HG03196 (cell line): ENCODE results near the gene CFC1B.
"Not testable (repeated sequence)": the region's sequence is repeated elsewhere in the genome, so short reads cannot be mapped to it uniquely, and the experiment has no call there.

Experiments used
- ATAC-seq: cut with Tn5 transposase; IDR thresholded peaks from one replicate; pipeline ENCODE4 v1.9.1; 2021; ENCODE audit not compliant: unreplicated experiment

CFC1B gene

GRCh38 chr2:130520992-130521391, at the start of gene CFC1B:
Gene CFC1B (plus strand): TSS chr2:130521222. CDS start chr2:130521485, 263 bp downstream.
- not testable (repeated sequence) for ATAC-seq

GRCh38 chr2:130491073-130491472, 29.9 kb upstream of the CFC1B start:
- not testable (repeated sequence) for ATAC-seq

- ATAC-seq, result not testable (repeated sequence)
These were observed 11.8 kb upstream of the CFC1B start, which contains the start of gene POTEI for GRCh38 chr2:130509228-130509627. Gene POTEI (minus strand): TSS chr2:130509328. CDS start chr2:130509235, 93 bp downstream.

- not testable (repeated sequence) for ATAC-seq
These were observed 9.9 kb upstream of the CFC1B start for GRCh38 chr2:130510807-130511746.

- not testable (repeated sequence) for ATAC-seq
These were observed 9.1 kb upstream of the CFC1B start for GRCh38 chr2:130511747-130512451.

GRCh38 chr2:130518516-130519106, 2.4 kb upstream of the CFC1B start:
- not testable (repeated sequence) for ATAC-seq

GRCh38 chr2:130522390-130522789, 1.4 kb downstream of the CFC1B start:
- not testable (repeated sequence) for ATAC-seq

- ATAC-seq, result not testable (repeated sequence)
These were observed 6.4 kb downstream of the CFC1B start for GRCh38 chr2:130527365-130527967.

GRCh38 chr2:130529545-130529944, 8.5 kb downstream of the CFC1B start:
- not testable (repeated sequence) for ATAC-seq

GRCh38 chr2:130530212-130530611, 9.2 kb downstream of the CFC1B start:
- ATAC-seq, result not testable (repeated sequence)

GRCh38 chr2:130531225-130531624, 10.2 kb downstream of the CFC1B start:
- ATAC-seq, result peak; percentile 92

- not testable (repeated sequence) for ATAC-seq
These were observed 10.7 kb downstream of the CFC1B start for GRCh38 chr2:130531672-130532071.

- ATAC-seq, result not testable (repeated sequence)
These were observed 15.6 kb downstream of the CFC1B start for GRCh38 chr2:130536654-130537053.

GRCh38 chr2:130538271-130538670, 17.2 kb downstream of the CFC1B start:
- not testable (repeated sequence) for ATAC-seq

GRCh38 chr2:130542789-130543188, 21.8 kb downstream of the CFC1B start:
- ATAC-seq, result not testable (repeated sequence)

GRCh38 chr2:130543785-130544528, 22.9 kb downstream of the CFC1B start:
- ATAC-seq, result not testable (repeated sequence)

GRCh38 chr2:130544978-130545377, 24.0 kb downstream of the CFC1B start:
- not testable (repeated sequence) for ATAC-seq

GRCh38 chr2:130548418-130548817, 27.4 kb downstream of the CFC1B start:
- not testable (repeated sequence) for ATAC-seq

- ATAC-seq, result not testable (repeated sequence)
These were observed 28.5 kb downstream of the CFC1B start for GRCh38 chr2:130549475-130549874.

GRCh38 chr2:130554178-130554577, 33.2 kb downstream of the CFC1B start:
- not testable (repeated sequence) for ATAC-seq
